Right lobe of liver (tissue), 6 donors: ENCODE data around the gene C1GALT1. TPM values are rescaled to one million over a fixed set of nuclear protein-coding genes. Genes with fewer than 3 reads are reported as not detected.
"Not testable (repeated sequence)": the region's sequence is repeated elsewhere in the genome, so short reads cannot be mapped to it uniquely, and the experiment has no call there.

Source experiments
- ATAC-seq, 4 donors: fragments of 200-7000 bp; cut with Tn5 transposase; one replicate each; pipeline ENCODE4 v1.9.1; 2020; ENCODE audit warnings: mild to moderate bottlenecking in 4 of 4, moderate library complexity in 4 of 4
- DNase-seq, 3 donors: peaks; one replicate each; pipeline ENCODE4 v3.0.0-alpha.2; 2020
- H3K27ac ChIP-seq, 3 donors: fragments of 200-600 bp; one replicate each; pipeline ENCODE4 v1.8.0; 2022
- H3K27me3 ChIP-seq, 2 donors: fragments of 200-600 bp; one replicate each; pipeline ENCODE4 v1.8.0; 2022
- H3K36me3 ChIP-seq, 4 donors: fragments of 200-600 bp; sonication (generic) in 1 of 4; one replicate each; pipeline versions ENCODE4 v1.5.1 to v1.8.0; 2017 to 2022; ENCODE audit warnings: control low read depth in 1 of 4
- H3K4me1 ChIP-seq, 4 donors: fragments of 200-600 bp; sonication (generic) in 1 of 4; one replicate each; pipeline versions ENCODE4 v1.5.1 to v1.8.0; 2017 to 2022; ENCODE audit warnings: control low read depth in 1 of 4
- H3K4me3 ChIP-seq, 3 donors: fragments of 200-600 bp; one replicate each; pipeline ENCODE4 v1.8.0; 2022
- H3K9me3 ChIP-seq, 4 donors: fragments of 200-600 bp; sonication (generic) in 1 of 4; one replicate each; pipeline versions ENCODE4 v1.5.1 to v1.8.0; 2017 to 2022; ENCODE audit warnings: control low read depth in 1 of 4
- CTCF ChIP-seq, 4 donors: fragments of 200-600 bp in 3 of 4; fragments of 450-650 bp in 1 of 4; IDR thresholded peaks; one replicate each; pipeline versions ENCODE4 v1.5.1 to v1.8.0; 2016 to 2022; ENCODE audit warnings: antibody characterized with exemption in 4 of 4, mild to moderate bottlenecking in 2 of 4
- POLR2A ChIP-seq: fragments of 450-650 bp; IDR thresholded peaks from one replicate; pipeline ENCODE4 v1.6.1; 2017; ENCODE audit warnings: antibody characterized with exemption, mild to moderate bottlenecking
- WGBS: methylation state at CpG from one replicate; pipeline ENCODE4 v1.1.6; 2018; ENCODE audit warnings: low coverage, low lambda C conversion rate; ENCODE audit not compliant: insufficient coverage; ENCODE audit errors: missing lambda C conversion rate; 5-methylcytosine and 5-hydroxymethylcytosine counted together
- intact Hi-C, 2 donors: fragments of 100-400 bp; cut with DNase I; formaldehyde crosslinking; loops; one replicate each; pipeline versions ENCODE4 v1.11.2 to v1.14.1; 2022
- total RNA-seq, 6 experiments: library from RNA; depleted of rRNA in 2 of 6; stranded (reverse); fragments of >200 nt in 2 of 6; fragmentation: NEBNext Ultra II Directional in 3 of 6; extraction: Animal tissue kit (Norgen Biotek cat#: 25700) in 3 of 6; gene quantifications; one replicate each; pipeline versions ENCODE4 v1.1.0 to v1.2.4, GENCODE V29; 2016 to 2023
- donor health status: DM: no; HTN: yes; CAD: no.
- donor health status: DM: no; HTN: no; CAD: no.
- donor health status: DM: no; HTN: no; CAD: no.
- donor health status: DM: no; HTN: yes; CAD: no.
- donor health status: DM: no; HTN: yes; CAD: no.

Gene C1GALT1
- total RNA-seq, 6 experiments from 2014 or later, result 10.1 to 16.6 (median 13.1) TPM

GRCh38 chr7:7188742-7189141, 6.4 kb downstream of the C1GALT1 start:
- no peak overlapping the region for H3K4me3 ChIP-seq
- 94% methylated on average over 4 of the region's 4 CpGs for WGBS
- H3K27ac ChIP-seq, result no peak overlapping the region
- no peaks in the 10 kb centered on the region for H3K9me3 ChIP-seq
- intact Hi-C loops, result no loop called here
- DNase-seq (no peak), ATAC-seq (no peak)
- H3K4me1 ChIP-seq, result peaks cover 0 to 19% (median 8%) of the 10 kb centered on the region in 4 donors
- H3K27me3 ChIP-seq, result no peaks in the 10 kb centered on the region
- TF ChIP-seq CTCF (IDR thresholded peaks at IDR 0.05) (no peak), POLR2A (no peak)
- no peaks in the 10 kb centered on the region for H3K36me3 ChIP-seq

DNA sequence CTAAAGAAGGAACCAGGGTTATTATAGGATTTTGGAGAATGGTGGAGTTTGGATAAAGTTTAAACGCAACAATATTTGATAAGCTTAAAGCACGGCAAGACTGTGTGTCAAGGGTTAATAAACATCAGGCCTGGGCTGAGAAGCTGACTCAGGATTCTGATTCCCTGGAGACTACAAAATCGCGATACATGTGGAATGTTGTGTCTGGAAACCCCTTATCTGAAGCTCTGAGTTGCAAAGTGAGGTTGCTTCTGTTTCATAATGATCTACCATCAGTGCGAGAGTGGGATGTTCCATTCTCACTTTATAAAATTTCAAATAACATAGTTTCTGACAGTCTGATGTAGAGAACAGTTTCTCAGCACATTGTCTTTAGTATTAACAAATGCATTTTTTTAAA, 7.8 kb downstream of the C1GALT1 start:
- TF ChIP-seq POLR2A (no peak), CTCF (IDR thresholded peaks at IDR 0.05) (no peak)
- no peak for ATAC-seq
- no peak overlapping the region for H3K27ac ChIP-seq
- 46% methylated on average over 5 of the region's 5 CpGs for WGBS
- no peak overlapping the region for H3K4me3 ChIP-seq
- no peaks in the 10 kb centered on the region for H3K9me3 ChIP-seq
- H3K4me1 ChIP-seq, result peaks cover 0 to 5% (median 2%) of the 10 kb centered on the region in 4 donors
- intact Hi-C loops, result no loop called here
- H3K27me3 ChIP-seq, result no peaks in the 10 kb centered on the region
- H3K36me3 ChIP-seq, result no peaks in the 10 kb centered on the region
- no peak for DNase-seq

DNA sequence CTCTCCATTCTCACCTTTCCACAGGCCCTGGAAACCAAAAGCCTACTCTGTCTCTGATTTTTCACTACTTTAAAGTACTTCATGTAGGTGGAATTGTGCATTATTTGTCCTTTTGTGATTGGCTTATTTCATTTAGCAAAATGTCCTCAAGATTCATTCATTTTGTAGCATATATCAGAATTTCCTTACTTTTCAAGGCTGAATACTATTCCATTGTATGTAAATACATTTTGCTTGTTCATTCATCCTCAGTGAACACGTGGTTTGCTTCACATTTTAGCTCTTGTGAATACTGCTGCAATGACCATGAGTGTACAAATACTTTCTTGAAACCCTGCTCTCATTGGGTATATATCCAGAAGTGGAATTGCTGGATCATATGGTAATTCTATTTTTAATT, 8.8 kb downstream of the C1GALT1 start:
- TF ChIP-seq CTCF (IDR thresholded peaks at IDR 0.05), result no peak
- TF ChIP-seq POLR2A, result no peak
- Histone ChIP-seq H3K27me3 (no peaks in the 10 kb centered on the region), H3K4me1 (peaks cover 0 to 2% (median 0%) of the 10 kb centered on the region in 4 donors), H3K36me3 (no peaks in the 10 kb centered on the region), H3K27ac (no peak overlapping the region), H3K4me3 (no peak overlapping the region), H3K9me3 (no peaks in the 10 kb centered on the region)
- intact Hi-C loops, result no loop called here
- ATAC-seq (no peak), DNase-seq (no peak)
- 91% methylated on average over 1 of the region's 1 CpG for WGBS

DNA sequence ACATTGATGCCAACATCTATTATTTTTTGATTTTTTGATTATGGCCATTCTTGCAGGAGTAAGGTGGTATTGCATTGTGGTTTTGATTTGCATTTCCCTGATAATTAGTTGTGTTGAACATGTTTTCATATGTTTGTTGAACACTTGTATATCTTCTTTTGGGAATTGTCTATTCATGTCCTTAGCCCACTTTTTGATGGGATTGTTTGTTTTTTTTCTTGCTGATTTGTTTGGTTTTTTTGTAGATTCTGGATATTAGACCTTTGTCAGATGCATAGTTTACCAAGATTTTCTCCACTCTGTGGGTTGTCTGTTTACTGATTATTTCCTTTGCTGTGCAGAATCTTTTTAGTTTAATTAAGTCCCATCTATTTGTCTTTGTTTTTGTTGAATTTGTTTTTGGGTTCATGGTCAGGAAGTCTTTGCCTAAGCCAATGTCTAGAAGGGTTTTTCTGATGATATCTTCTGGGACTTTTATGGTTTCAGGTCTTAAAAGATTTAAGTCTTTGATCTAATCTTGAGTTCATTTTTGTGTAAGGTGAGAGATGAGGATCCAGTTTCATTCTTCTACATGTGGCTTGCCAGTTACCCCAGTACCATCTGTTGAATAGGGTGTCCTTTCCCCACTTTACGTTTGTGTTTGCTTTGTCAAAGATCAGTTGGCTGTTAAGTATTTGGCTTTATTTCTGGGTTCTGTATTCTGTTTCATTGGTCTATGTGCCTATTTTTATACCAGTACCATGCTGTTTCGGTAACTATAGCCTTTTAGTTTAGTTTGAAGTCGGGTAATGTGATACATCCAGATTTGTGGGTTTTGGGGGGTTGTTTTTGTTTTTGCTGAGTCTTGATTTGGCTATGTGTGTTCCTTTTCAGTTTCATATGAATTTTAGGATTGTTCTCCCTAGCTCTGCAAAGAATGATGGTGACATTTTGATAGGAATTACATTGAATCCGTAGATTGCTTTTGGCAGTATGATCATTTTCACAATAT, 10.7 kb downstream of the C1GALT1 start:
- H3K4me3 ChIP-seq, intact Hi-C loops, ATAC-seq, H3K4me1 ChIP-seq, H3K27ac ChIP-seq, H3K27me3 ChIP-seq, H3K36me3 ChIP-seq, DNase-seq, H3K9me3 ChIP-seq: not testable (repeated sequence)
- WGBS, result 80% methylated on average over 4 of the region's 4 CpGs

DNA sequence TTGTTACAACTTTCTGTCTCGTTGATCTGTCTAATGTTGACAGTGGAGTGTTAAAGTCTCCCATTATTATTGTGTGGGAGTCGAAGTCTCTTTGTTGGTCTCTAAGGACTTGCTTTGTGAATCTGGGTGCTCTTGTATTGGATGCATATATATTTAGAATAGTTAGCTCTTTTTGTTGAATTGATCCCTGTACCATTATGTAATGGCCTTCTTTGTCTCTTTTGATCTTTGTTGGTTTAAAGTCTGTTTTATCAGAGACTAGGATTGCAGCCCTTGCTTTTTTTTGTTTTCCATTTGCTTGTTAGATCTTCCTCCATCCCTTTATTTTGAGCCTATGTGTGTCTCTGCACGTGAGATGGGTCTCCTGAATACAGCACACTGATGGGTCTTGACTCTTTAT, 17.2 kb downstream of the C1GALT1 start:
- H3K27me3 ChIP-seq, ATAC-seq, intact Hi-C loops, H3K27ac ChIP-seq, H3K36me3 ChIP-seq, H3K9me3 ChIP-seq, DNase-seq, H3K4me3 ChIP-seq, H3K4me1 ChIP-seq: not testable (repeated sequence)
- WGBS, result 96% methylated on average over 3 of the region's 3 CpGs

- H3K9me3 ChIP-seq, H3K4me3 ChIP-seq, ATAC-seq, H3K36me3 ChIP-seq, DNase-seq, H3K4me1 ChIP-seq, H3K27me3 ChIP-seq, H3K27ac ChIP-seq, intact Hi-C loops: not testable (repeated sequence)
- WGBS, result 85% methylated on average over 2 of the region's 3 CpGs
These were observed 17.9 kb downstream of the C1GALT1 start for GRCh38 chr7:7200255-7200654.
